ENCODE measurements around the gene FAM229B. TPM values are rescaled to one million over a fixed set of nuclear protein-coding genes. Genes with fewer than 3 reads are reported as not detected.

The FAM229B gene
- total and polyA plus RNA-seq, 7 donors: 5.8 to 17.7 (median 10.0) TPM

DNA sequence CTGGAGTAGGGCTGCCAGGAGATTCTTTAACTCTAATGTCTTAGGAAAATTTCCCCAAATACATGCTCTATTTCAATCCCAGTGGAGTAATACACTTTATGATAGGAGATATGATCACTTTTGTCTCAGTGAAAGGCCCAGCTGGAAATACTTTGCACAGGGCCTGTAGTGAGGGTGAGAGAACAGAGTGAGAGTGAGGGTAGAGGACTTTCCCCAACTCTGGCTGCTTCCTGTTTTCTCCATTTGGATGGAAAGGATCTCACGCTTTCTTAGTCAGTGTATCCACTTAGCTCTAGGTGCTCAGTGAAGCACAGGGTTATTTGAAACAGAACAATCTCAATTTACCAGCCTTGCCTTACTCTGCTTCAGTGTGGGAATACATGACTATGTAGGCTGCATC, 36.6 kb downstream of the FAM229B start:
- H3K4me3 ChIP-seq: no peak overlapping the region
- ATAC-seq: no peak
- 93 to 100% (median 96%) methylated on average over 1 of the region's 1 CpG for WGBS, 3 donors
- no peaks in the 10 kb centered on the region for H3K27me3 ChIP-seq (ENCODE audit: insufficient read depth in 3 of 3, low read length in 2 of 3)
- H3K4me1 ChIP-seq: no peaks in the 10 kb centered on the region
- intact Hi-C loops (cut with DNase I): no loop called here
- DNase-seq: no peak
- H3K27ac ChIP-seq: no peak overlapping the region
- peaks cover 0 to 39% of the 10 kb centered on the region in 2 donors for H3K36me3 ChIP-seq (ENCODE audit: insufficient read depth in 1 of 2, low read depth in 1 of 2)
- H3K9me3 ChIP-seq: no peaks in the 10 kb centered on the region
- TF ChIP-seq, protein P1, sequence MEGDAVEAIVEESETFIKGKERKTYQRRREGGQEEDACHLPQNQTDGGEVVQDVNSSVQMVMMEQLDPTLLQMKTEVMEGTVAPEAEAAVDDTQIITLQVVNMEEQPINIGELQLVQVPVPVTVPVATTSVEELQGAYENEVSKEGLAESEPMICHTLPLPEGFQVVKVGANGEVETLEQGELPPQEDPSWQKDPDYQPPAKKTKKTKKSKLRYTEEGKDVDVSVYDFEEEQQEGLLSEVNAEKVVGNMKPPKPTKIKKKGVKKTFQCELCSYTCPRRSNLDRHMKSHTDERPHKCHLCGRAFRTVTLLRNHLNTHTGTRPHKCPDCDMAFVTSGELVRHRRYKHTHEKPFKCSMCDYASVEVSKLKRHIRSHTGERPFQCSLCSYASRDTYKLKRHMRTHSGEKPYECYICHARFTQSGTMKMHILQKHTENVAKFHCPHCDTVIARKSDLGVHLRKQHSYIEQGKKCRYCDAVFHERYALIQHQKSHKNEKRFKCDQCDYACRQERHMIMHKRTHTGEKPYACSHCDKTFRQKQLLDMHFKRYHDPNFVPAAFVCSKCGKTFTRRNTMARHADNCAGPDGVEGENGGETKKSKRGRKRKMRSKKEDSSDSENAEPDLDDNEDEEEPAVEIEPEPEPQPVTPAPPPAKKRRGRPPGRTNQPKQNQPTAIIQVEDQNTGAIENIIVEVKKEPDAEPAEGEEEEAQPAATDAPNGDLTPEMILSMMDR (IDR thresholded peaks at IDR 0.05): no peak

DNA sequence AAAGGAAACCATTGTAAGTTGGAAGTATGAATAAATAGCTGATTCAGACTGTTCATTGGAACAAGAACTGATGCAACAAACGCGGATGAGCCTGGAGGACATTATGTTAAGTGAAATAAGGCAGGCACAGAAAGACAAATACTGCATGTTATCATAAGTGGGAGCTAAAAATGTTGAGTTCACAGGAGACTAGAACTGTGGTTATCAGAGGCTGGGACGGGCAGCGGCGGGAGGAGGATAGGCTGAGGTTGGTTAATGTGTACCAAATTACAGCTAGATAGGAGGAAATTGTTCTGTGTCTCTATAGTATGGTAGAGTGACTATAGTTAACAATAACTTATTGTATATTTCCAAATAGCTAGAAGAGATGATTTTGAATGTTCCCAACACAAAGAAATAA, 40.8 kb downstream of the FAM229B start:
- TF ChIP-seq, protein P1 (IDR thresholded peaks at IDR 0.05): no peak
- ATAC-seq (no peak), DNase-seq (no peak)
- no peaks in the 10 kb centered on the region for H3K4me1 ChIP-seq
- H3K27ac ChIP-seq: no peak overlapping the region
- H3K9me3 ChIP-seq: no peaks in the 10 kb centered on the region
- H3K36me3 ChIP-seq (ENCODE audit: insufficient read depth in 1 of 2, low read depth in 1 of 2): peaks cover 0 to 49% of the 10 kb centered on the region in 2 donors
- H3K4me3 ChIP-seq: no peak overlapping the region
- 92 to 95% (median 94%) methylated on average over 5 of the region's 5 CpGs for WGBS, 3 donors
- no peaks in the 10 kb centered on the region for H3K27me3 ChIP-seq (ENCODE audit: insufficient read depth in 3 of 3, low read length in 2 of 3)
- intact Hi-C loops (cut with DNase I): no loop called here

DNA sequence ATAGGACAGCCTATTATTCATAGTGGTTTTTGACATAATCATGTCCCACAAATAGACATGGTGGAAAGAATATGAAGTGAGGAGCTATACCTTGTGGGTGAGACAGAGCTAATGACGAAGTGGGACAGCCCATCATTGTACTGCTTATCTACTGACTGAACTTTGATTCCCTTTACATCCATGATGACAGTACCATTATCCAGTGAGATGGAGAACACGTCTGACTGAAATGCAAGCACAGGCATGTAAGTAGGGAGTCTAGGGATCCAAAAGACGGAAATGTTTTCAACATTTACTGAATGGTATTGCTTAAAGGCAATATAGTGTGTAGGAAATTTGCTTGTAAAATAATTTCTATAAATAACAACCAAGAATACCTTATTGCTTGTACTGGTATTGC, 43.5 kb downstream of the FAM229B start:
- no peaks in the 10 kb centered on the region for H3K4me1 ChIP-seq
- H3K27me3 ChIP-seq (ENCODE audit: insufficient read depth in 3 of 3, low read length in 2 of 3): no peaks in the 10 kb centered on the region
- intact Hi-C loops (cut with DNase I): no loop called here
- peaks cover 0 to 68% of the 10 kb centered on the region in 2 donors for H3K36me3 ChIP-seq (ENCODE audit: insufficient read depth in 1 of 2, low read depth in 1 of 2)
- H3K9me3 ChIP-seq: no peaks in the 10 kb centered on the region
- WGBS, 3 donors: 84 to 91% (median 84%) methylated on average over 3 of the region's 3 CpGs
- H3K27ac ChIP-seq: no peak overlapping the region
- TF ChIP-seq, protein P1 (IDR thresholded peaks at IDR 0.05): no peak
- DNase-seq (no peak), ATAC-seq (no peak)
- no peak overlapping the region for H3K4me3 ChIP-seq

DNA sequence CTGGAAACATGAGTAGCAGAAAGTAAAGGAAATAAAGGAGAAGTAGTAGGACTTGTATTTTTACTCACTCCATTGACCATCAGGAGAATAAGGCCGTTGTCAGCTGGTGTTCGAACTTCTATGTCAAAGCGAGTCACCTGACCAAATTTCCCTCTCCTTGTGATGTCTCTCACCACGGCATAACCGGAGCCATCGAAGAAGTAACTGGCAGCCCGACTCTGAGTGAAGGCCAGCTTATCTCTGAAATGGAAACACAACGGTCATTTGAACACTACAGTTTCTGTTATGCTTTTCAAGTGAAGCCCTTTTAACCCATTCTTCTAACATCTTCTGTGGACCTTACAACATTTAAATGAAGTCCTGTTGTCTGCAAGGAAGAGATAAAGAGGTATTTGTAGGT, 51.7 kb downstream of the FAM229B start:
- Histone ChIP-seq H3K27ac (no peak overlapping the region), H3K36me3 (ENCODE audit: insufficient read depth in 1 of 2, low read depth in 1 of 2) (peaks cover 2 to 55% of the 10 kb centered on the region in 2 donors), H3K4me3 (no peak overlapping the region), H3K4me1 (no peaks in the 10 kb centered on the region), H3K27me3 (ENCODE audit: insufficient read depth in 3 of 3, low read length in 2 of 3) (no peaks in the 10 kb centered on the region), H3K9me3 (no peaks in the 10 kb centered on the region)
- ATAC-seq (no peak), DNase-seq (no peak)
- TF ChIP-seq, protein P1 (IDR thresholded peaks at IDR 0.05): no peak
- WGBS, 3 donors: 78 to 84% (median 79%) methylated on average over 8 of the region's 8 CpGs
- intact Hi-C loops (cut with DNase I): no loop called here

DNA sequence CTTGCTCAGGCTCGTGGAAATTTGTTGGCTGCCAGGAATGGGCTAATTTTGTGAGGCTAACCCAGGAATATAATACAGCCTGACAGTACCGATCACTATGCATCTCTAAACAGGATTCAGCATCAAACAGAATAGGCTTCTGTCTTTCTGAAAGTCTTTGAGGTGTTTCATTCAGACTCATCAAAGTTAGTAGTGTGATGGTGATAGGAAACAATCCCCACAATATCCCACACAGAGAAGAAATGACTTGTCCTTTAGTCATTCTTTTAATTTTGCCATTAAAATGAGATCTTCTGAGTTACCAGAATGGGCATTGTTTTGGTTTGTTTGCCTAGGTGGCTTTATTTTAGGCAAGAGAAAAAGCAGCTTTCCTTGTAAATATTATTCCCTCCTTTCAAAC, 54.3 kb downstream of the FAM229B start:
- no peak overlapping the region for H3K27ac ChIP-seq
- H3K4me3 ChIP-seq: no peak overlapping the region
- DNase-seq (no peak), ATAC-seq (no peak)
- 69 to 79% (median 76%) methylated on average over 2 of the region's 2 CpGs for WGBS, 3 donors
- peaks cover 2 to 43% of the 10 kb centered on the region in 2 donors for H3K36me3 ChIP-seq (ENCODE audit: insufficient read depth in 1 of 2, low read depth in 1 of 2)
- TF ChIP-seq, protein P1 (IDR thresholded peaks at IDR 0.05): no peak
- H3K4me1 ChIP-seq: no peaks in the 10 kb centered on the region
- intact Hi-C loops (cut with DNase I): no loop called here
- H3K9me3 ChIP-seq: no peaks in the 10 kb centered on the region
- H3K27me3 ChIP-seq (ENCODE audit: insufficient read depth in 3 of 3, low read length in 2 of 3): no peaks in the 10 kb centered on the region

Data from psoas muscle (tissue), 8 donors.